GM23338 (cell line): ENCODE data around the gene MMD. TPM values are rescaled to one million over a fixed set of nuclear protein-coding genes. Genes with fewer than 3 reads are reported as not detected.

Experiments
- ATAC-seq: fragments of 200-7000 bp; cut with Tn5 transposase; 3 replicates; pipeline ENCODE4 v1.9.1; 2020
- DNase-seq: peaks from one replicate; pipeline ENCODE4 v3.0.0-alpha.2; 2015; ENCODE audit warnings: low spot score
- H2AFZ ChIP-seq: fragments of 200-600 bp; sonication (generic); 2 replicates; pipeline ENCODE4 v1.8.0; 2016; ENCODE audit warnings: antibody characterized with exemption, mild to moderate bottlenecking, moderate library complexity
- H3F3A ChIP-seq: fragments of 200-600 bp; sonication (generic); replicated peaks from 2 replicates; pipeline ENCODE4 v1.8.0; 2017; ENCODE audit warnings: antibody characterized with exemption, mixed run types, low read depth
- H3K27ac ChIP-seq: fragments of 200-600 bp; sonication (generic); 2 replicates; pipeline ENCODE4 v1.6.1; 2016; ENCODE audit warnings: low read depth
- H3K27me3 ChIP-seq: fragments of 200-600 bp; sonication (generic); 2 replicates; pipeline ENCODE4 v1.8.0; 2016; ENCODE audit warnings: mild to moderate bottlenecking, mixed run types, moderate library complexity; ENCODE audit not compliant: insufficient read depth
- H3K36me3 ChIP-seq: fragments of 200-600 bp; sonication (generic); 2 replicates; pipeline ENCODE4 v1.8.0; 2016; ENCODE audit warnings: mild to moderate bottlenecking; ENCODE audit not compliant: insufficient read depth
- H3K4me1 ChIP-seq: fragments of 200-600 bp; sonication (generic); 2 replicates; pipeline ENCODE4 v1.8.0; 2016; ENCODE audit warnings: mild to moderate bottlenecking, moderate library complexity; ENCODE audit not compliant: insufficient read depth
- H3K4me2 ChIP-seq: fragments of 200-600 bp; sonication (generic); 2 replicates; pipeline ENCODE4 v1.7.1; 2017; ENCODE audit warnings: mixed run types
- H3K4me3 ChIP-seq: fragments of 200-600 bp; sonication (generic); 2 replicates; pipeline ENCODE4 v1.6.1; 2016; ENCODE audit warnings: mixed run types
- H3K79me2 ChIP-seq: fragments of 200-600 bp; sonication (generic); replicated peaks from 2 replicates; pipeline ENCODE4 v1.8.0; 2017; ENCODE audit warnings: mild to moderate bottlenecking; ENCODE audit not compliant: insufficient read depth
- H3K9me2 ChIP-seq: fragments of 200-600 bp; sonication (generic); 2 replicates; pipeline ENCODE4 v1.8.0; 2017; ENCODE audit not compliant: insufficient read depth
- H4K20me1 ChIP-seq: fragments of 200-600 bp; sonication (generic); replicated peaks from 2 replicates; pipeline ENCODE4 v1.8.0; 2017; ENCODE audit warnings: mild to moderate bottlenecking; ENCODE audit not compliant: insufficient read depth
- H3K27ac Mint-ChIP-seq: 2 replicates; pipeline ENCODE4 v1.8.0; 2020; ENCODE audit warnings: inconsistent platforms, mild to moderate bottlenecking, moderate library complexity, mixed read lengths
- H3K27me3 Mint-ChIP-seq: 3 replicates; pipeline ENCODE4 v1.8.0; 2022; ENCODE audit warnings: low read depth, mild to moderate bottlenecking, moderate library complexity, mixed read lengths, inconsistent platforms; ENCODE audit not compliant: insufficient read depth, poor library complexity
- H3K36me3 Mint-ChIP-seq: 3 replicates; pipeline ENCODE4 v1.8.0; 2021; ENCODE audit warnings: low read depth, mild to moderate bottlenecking, inconsistent platforms, moderate library complexity, mixed read lengths
- H3K4me1 Mint-ChIP-seq: 3 replicates; pipeline ENCODE4 v1.8.0; 2020; ENCODE audit warnings: mild to moderate bottlenecking, inconsistent platforms, mixed read lengths
- H3K4me3 Mint-ChIP-seq: 3 replicates; pipeline ENCODE4 v1.8.0; 2021; ENCODE audit warnings: moderate library complexity, mild to moderate bottlenecking, inconsistent platforms, mixed read lengths
- H3K9me3 Mint-ChIP-seq: 3 replicates; pipeline ENCODE4 v1.8.0; 2020; ENCODE audit warnings: moderate library complexity, mild to moderate bottlenecking, inconsistent platforms, mixed read lengths
- CREB1 ChIP-seq: fragments of 250-450 bp; sonication (Bioruptor Pico); IDR thresholded peaks from 2 replicates; pipeline ENCODE4 v1.5.0; 2020; ENCODE audit warnings: low read depth, mild to moderate bottlenecking, moderate library complexity
- EZH2 ChIP-seq: fragments of 200-600 bp; sonication (generic); IDR thresholded peaks from one replicate; pipeline ENCODE4 v1.8.0; 2017; ENCODE audit warnings: antibody characterized with exemption, mild to moderate bottlenecking, low read depth; ENCODE audit not compliant: unreplicated experiment
- EZH2phosphoT487 ChIP-seq: fragments of 200-600 bp; sonication (generic); IDR thresholded peaks from one replicate; pipeline ENCODE4 v1.8.1; 2018; ENCODE audit warnings: antibody characterized with exemption; ENCODE audit not compliant: unreplicated experiment
- JUNB ChIP-seq: IDR thresholded peaks from one replicate; pipeline ENCODE4 v1.6.1; 2016; ENCODE audit warnings: antibody characterized with exemption; ENCODE audit not compliant: unreplicated experiment
- NANOG ChIP-seq: IDR thresholded peaks from 2 replicates; pipeline ENCODE4 v1.6.1; 2016; ENCODE audit warnings: antibody characterized with exemption, borderline replicate concordance
- POLR2AphosphoS5 ChIP-seq: IDR thresholded peaks from 2 replicates; pipeline ENCODE4 v1.6.1; 2016; ENCODE audit warnings: antibody characterized with exemption, low read depth
- REST ChIP-seq: IDR thresholded peaks from one replicate; pipeline ENCODE4 v1.6.1; 2018; ENCODE audit warnings: antibody characterized with exemption; ENCODE audit not compliant: unreplicated experiment
- STAT1 ChIP-seq: IDR thresholded peaks from one replicate; pipeline ENCODE4 v1.6.1; 2016; ENCODE audit warnings: antibody characterized with exemption; ENCODE audit not compliant: unreplicated experiment
- ZNF114 ChIP-seq: fragments of 250-450 bp; sonication (Bioruptor Pico); IDR thresholded peaks from 2 replicates; pipeline ENCODE4 v1.5.0; 2020; ENCODE audit warnings: mild to moderate bottlenecking, moderate library complexity
- ZNF331 ChIP-seq: fragments of 250-450 bp; sonication (Bioruptor Pico); IDR thresholded peaks from 2 replicates; pipeline ENCODE4 v1.5.0; 2020; ENCODE audit warnings: low read depth, mild to moderate bottlenecking, moderate library complexity
- ZNF462 ChIP-seq: fragments of 250-450 bp; sonication (Bioruptor Pico); IDR thresholded peaks from 2 replicates; pipeline ENCODE4 v1.5.0; 2020; ENCODE audit warnings: mild to moderate bottlenecking, moderate library complexity
- polyA plus RNA-seq: library from polyadenylated mRNA; unstranded; fragments of >200 nt; fragmentation: Nextera tagmentation; extraction: Ambion mirVana; gene quantifications from 2 replicates; pipeline ENCODE4 v1.2.1, GENCODE V29; 2016
- total RNA-seq: library from RNA; depleted of rRNA; stranded (reverse); fragments of >200 nt; shearing (Covaris generic); gene quantifications from 2 replicates; pipeline ENCODE4 v1.2.3, GENCODE V29; 2014
- TF ChIP-seq, protein P1 (sequence below), 2 experiments: fragments of 200-600 bp in 1 of 2; sonication (generic) in 1 of 2; conservative IDR thresholded peaks; 2 replicates each; pipeline versions ENCODE4 v1.5.1 to v1.6.1; 2016 to 2017; ENCODE audit warnings: antibody characterized with exemption in 2 of 2, low read depth in 2 of 2, mild to moderate bottlenecking in 2 of 2, moderate library complexity in 1 of 2
- TF ChIP-seq, protein P2 (sequence below): IDR thresholded peaks from 2 replicates; pipeline ENCODE4 v1.6.1; 2016; ENCODE audit warnings: antibody characterized with exemption

MMD gene
- total and polyA plus RNA-seq, 2 experiments from 2014 or later, result 46.4 to 47.0 TPM

- H3K4me1 Mint-ChIP-seq, result peaks cover 38% of the 10 kb centered on the region
- Histone ChIP-seq H3F3A (no peaks in the 10 kb centered on the region), H3K27ac (no peak overlapping the region), H3K27me3 (no peaks in the 10 kb centered on the region), H3K36me3 (no peaks in the 10 kb centered on the region), H3K4me2 (peak overlapping the region; percentile 15), H3K4me3 (no peak overlapping the region), H4K20me1 (no peaks in the 10 kb centered on the region), H3K79me2 (no peaks in the 10 kb centered on the region), H2AFZ (no peak overlapping the region), H3K9me2 (no peaks in the 10 kb centered on the region), H3K4me1 (peaks cover 22% of the 10 kb centered on the region; the same call in 1 of the 2 replicates)
- no peak for TF ChIP-seq ZNF114 (CRISPR knock-in tag)
- TF ChIP-seq, protein P1, sequence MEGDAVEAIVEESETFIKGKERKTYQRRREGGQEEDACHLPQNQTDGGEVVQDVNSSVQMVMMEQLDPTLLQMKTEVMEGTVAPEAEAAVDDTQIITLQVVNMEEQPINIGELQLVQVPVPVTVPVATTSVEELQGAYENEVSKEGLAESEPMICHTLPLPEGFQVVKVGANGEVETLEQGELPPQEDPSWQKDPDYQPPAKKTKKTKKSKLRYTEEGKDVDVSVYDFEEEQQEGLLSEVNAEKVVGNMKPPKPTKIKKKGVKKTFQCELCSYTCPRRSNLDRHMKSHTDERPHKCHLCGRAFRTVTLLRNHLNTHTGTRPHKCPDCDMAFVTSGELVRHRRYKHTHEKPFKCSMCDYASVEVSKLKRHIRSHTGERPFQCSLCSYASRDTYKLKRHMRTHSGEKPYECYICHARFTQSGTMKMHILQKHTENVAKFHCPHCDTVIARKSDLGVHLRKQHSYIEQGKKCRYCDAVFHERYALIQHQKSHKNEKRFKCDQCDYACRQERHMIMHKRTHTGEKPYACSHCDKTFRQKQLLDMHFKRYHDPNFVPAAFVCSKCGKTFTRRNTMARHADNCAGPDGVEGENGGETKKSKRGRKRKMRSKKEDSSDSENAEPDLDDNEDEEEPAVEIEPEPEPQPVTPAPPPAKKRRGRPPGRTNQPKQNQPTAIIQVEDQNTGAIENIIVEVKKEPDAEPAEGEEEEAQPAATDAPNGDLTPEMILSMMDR (conservative IDR thresholded peaks at IDR 0.05; ENCODE audit: low read depth in 2 of 2), result no peak
- TF ChIP-seq POLR2AphosphoS5, result no peak
- no peak for TF ChIP-seq EZH2
- TF ChIP-seq EZH2phosphoT487, result no peak
- no peak for TF ChIP-seq REST
- no peak for TF ChIP-seq ZNF331 (CRISPR knock-in tag)
- TF ChIP-seq, protein P2, sequence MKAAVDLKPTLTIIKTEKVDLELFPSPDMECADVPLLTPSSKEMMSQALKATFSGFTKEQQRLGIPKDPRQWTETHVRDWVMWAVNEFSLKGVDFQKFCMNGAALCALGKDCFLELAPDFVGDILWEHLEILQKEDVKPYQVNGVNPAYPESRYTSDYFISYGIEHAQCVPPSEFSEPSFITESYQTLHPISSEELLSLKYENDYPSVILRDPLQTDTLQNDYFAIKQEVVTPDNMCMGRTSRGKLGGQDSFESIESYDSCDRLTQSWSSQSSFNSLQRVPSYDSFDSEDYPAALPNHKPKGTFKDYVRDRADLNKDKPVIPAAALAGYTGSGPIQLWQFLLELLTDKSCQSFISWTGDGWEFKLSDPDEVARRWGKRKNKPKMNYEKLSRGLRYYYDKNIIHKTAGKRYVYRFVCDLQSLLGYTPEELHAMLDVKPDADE, result no peak
- TF ChIP-seq NANOG, result no peak
- TF ChIP-seq STAT1, result no peak
- TF ChIP-seq ZNF462 (CRISPR knock-in tag), result no peak
- no peak for TF ChIP-seq CREB1 (CRISPR knock-in tag)
- TF ChIP-seq JUNB, result no peak
- H3K27me3 Mint-ChIP-seq, result peaks cover 2% of the 10 kb centered on the region
- H3K36me3 Mint-ChIP-seq, result no peaks in the 10 kb centered on the region
- no peak for ATAC-seq
- H3K4me3 Mint-ChIP-seq, result peak overlapping the region; percentile 28; the same call in 2 of the 3 replicates
- H3K27ac Mint-ChIP-seq, result peak overlapping the region; percentile 85
- DNase-seq, result peak; percentile 14
- H3K9me3 Mint-ChIP-seq, result no peaks in the 10 kb centered on the region
Observed at GRCh38 chr17:55453839-55454557, 32.4 kb upstream of the MMD start.
